Putamen (tissue), 1 donor: Measurements from ENCODE around the gene PLEKHG1.

Experiments
- DNase-seq: peaks from one replicate; pipeline ENCODE4 v3.0.0-alpha.2; 2016; ENCODE audit warnings: low spot score

The PLEKHG1 gene

GRCh38 chr6:150620244-150620643 lies 20.6 kb downstream of the PLEKHG1 start:
- DNase-seq: no peak

GRCh38 chr6:150620763-150621162 lies 21.1 kb downstream of the PLEKHG1 start:
- no peak for DNase-seq

- no peak for DNase-seq
Measured at GRCh38 chr6:150622476-150622875, 22.8 kb downstream of the PLEKHG1 start.

GRCh38 chr6:150622941-150623874 lies 23.5 kb downstream of the PLEKHG1 start:
- no peak for DNase-seq

GRCh38 chr6:150624191-150624590 lies 24.5 kb downstream of the PLEKHG1 start:
- DNase-seq: no peak

GRCh38 chr6:150625927-150626326 lies 26.2 kb downstream of the PLEKHG1 start:
- DNase-seq: no peak

- DNase-seq: no peak
Measured at GRCh38 chr6:150627154-150627553, 27.5 kb downstream of the PLEKHG1 start.

- no peak for DNase-seq
Measured at GRCh38 chr6:150627585-150628025, 27.9 kb downstream of the PLEKHG1 start.

GRCh38 chr6:150628908-150629307 lies 29.2 kb downstream of the PLEKHG1 start:
- DNase-seq: no peak

GRCh38 chr6:150631283-150631983 lies 31.7 kb downstream of the PLEKHG1 start:
- no peak for DNase-seq

- DNase-seq: no peak
Measured at GRCh38 chr6:150631984-150632642, 32.4 kb downstream of the PLEKHG1 start.

- DNase-seq: no peak
Measured at GRCh38 chr6:150632785-150633485, 33.2 kb downstream of the PLEKHG1 start.

GRCh38 chr6:150633486-150633834 lies 33.8 kb downstream of the PLEKHG1 start:
- DNase-seq: no peak

GRCh38 chr6:150634176-150634963 lies 34.7 kb downstream of the PLEKHG1 start:
- no peak for DNase-seq

- no peak for DNase-seq
Measured at GRCh38 chr6:150634964-150635292, 35.2 kb downstream of the PLEKHG1 start.

GRCh38 chr6:150635906-150636514 lies 36.3 kb downstream of the PLEKHG1 start:
- no peak for DNase-seq

- DNase-seq: no peak
Measured at GRCh38 chr6:150636808-150637207, 37.1 kb downstream of the PLEKHG1 start.

GRCh38 chr6:150637266-150637665 lies 37.6 kb downstream of the PLEKHG1 start:
- no peak for DNase-seq

GRCh38 chr6:150638267-150638666 lies 38.6 kb downstream of the PLEKHG1 start:
- no peak for DNase-seq

- no peak for DNase-seq
Measured at GRCh38 chr6:150638765-150639164, 39.1 kb downstream of the PLEKHG1 start.

GRCh38 chr6:150639823-150640331 lies 40.2 kb downstream of the PLEKHG1 start:
- DNase-seq: no peak
